NB4 (cell line): ENCODE measurements around the gene TMEM273.

Experiments used
- DNase-seq: peaks from one replicate; pipeline ENCODE4 v3.0.0; 2010; ENCODE audit warnings: low read depth
- H3K4me3 ChIP-seq: one replicate; pipeline ENCODE4 v1.5.1; 2011; ENCODE audit warnings: mild to moderate bottlenecking, low read depth, low read length, moderate library complexity
- MYC ChIP-seq: IDR thresholded peaks from 2 replicates; pipeline ENCODE4 v1.6.1; 2011; ENCODE audit warnings: low read depth, low read length
- POLR2A ChIP-seq: IDR thresholded peaks from 2 replicates; pipeline ENCODE4 v1.6.1; 2011; ENCODE audit warnings: mild to moderate bottlenecking; ENCODE audit not compliant: insufficient read length; ENCODE audit errors: extremely low read depth
- TF ChIP-seq, protein P1 (sequence below): IDR thresholded peaks from one replicate; pipeline ENCODE4 v1.5.1; 2012; ENCODE audit warnings: low read depth, low read length
- TF ChIP-seq, protein P2 (sequence below): IDR thresholded peaks from 2 replicates; pipeline ENCODE4 v1.6.1; 2011; ENCODE audit warnings: low read depth, low read length

TMEM273 gene

DNA sequence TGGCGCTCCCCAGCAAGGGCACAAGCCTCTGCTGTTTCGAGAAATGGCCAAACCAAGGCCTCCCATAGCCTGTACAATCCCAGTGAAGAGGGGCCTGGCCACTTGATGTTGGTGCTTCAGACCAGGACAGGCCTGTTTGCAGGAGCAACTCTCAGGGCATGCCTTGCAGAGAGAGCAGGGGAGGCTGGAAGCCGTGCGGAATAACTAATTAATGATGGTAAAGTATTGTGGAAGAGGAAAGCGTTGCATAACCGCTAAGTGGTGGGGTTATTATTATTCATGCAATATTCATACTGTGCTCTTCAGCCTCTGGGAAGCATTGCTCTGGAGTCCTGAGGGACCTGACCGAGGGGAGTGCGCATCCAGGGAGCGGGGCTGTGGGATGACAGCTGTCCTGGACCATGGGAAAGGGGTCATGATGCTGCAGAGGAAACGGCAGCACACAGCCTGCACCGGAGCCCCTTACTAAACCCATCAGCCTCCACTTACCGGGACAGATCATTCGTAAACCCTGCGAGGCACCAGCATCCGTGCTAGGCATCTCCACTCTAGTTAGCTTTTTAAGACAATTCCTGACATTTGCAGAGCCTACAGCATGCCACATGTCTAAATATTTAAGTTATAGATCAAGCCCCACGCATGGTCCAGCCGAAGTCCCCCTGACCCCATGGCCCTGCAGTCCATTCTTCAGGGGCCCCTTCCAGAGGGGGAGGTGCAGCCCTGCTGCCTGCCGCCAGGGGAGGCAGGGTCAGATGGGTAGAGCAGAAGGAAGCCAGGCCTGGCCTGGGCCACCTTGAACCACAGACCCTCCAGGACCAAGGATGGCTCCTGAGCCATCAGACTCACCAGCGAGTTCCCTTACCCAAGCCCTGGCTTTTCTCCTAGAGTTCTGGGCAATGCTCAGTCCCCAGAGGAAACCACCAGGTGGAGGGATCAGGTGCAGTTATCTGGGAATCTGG is 11.6 kb downstream of the TMEM273 start:
- DNase-seq, result no peak
- H3K4me3 ChIP-seq, result no peak overlapping the region
- TF ChIP-seq, protein P1, sequence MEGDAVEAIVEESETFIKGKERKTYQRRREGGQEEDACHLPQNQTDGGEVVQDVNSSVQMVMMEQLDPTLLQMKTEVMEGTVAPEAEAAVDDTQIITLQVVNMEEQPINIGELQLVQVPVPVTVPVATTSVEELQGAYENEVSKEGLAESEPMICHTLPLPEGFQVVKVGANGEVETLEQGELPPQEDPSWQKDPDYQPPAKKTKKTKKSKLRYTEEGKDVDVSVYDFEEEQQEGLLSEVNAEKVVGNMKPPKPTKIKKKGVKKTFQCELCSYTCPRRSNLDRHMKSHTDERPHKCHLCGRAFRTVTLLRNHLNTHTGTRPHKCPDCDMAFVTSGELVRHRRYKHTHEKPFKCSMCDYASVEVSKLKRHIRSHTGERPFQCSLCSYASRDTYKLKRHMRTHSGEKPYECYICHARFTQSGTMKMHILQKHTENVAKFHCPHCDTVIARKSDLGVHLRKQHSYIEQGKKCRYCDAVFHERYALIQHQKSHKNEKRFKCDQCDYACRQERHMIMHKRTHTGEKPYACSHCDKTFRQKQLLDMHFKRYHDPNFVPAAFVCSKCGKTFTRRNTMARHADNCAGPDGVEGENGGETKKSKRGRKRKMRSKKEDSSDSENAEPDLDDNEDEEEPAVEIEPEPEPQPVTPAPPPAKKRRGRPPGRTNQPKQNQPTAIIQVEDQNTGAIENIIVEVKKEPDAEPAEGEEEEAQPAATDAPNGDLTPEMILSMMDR, result no peak
- TF ChIP-seq POLR2A (no peak), MYC (no peak)
- TF ChIP-seq, protein P2, sequence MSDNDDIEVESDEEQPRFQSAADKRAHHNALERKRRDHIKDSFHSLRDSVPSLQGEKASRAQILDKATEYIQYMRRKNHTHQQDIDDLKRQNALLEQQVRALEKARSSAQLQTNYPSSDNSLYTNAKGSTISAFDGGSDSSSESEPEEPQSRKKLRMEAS, result no peak

DNA sequence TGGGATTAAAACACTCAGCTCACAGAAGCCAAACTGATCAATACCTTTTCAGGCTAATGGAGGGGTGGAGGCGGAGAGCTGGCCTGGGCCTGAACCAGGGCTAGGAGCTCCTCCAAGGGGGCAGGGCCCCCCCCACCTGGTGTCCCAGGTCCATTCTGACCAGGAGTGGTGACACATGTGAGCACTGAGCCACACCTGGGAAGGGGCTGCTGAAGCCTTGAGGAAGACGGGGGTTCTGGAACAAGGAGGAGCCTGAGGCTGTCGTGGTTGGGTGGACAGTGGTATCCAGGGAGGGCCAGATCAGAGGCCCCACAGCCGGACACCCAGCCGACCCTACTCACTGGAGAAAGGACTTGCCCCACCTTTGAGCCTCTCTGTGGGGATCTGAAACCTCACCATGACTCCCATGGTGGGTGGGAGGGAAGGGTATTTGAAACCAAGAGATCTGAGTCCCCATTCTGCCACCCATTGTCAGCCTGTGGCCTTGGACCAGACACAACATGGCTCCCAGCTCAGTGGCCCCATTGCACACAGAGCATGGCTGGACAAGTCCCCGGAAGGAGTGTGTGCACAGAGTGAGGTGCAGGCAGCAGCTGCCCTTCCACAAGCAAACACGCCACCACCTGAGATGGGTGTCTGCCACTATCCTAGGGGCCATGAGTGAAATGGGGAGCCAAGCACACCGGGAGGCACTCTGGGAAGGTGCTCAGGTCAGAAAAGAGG is 12.4 kb downstream of the TMEM273 start:
- TF ChIP-seq MYC, result no peak
- TF ChIP-seq, protein P2, result no peak
- no peak for TF ChIP-seq POLR2A
- no peak overlapping the region for H3K4me3 ChIP-seq
- DNase-seq, result no peak

DNA sequence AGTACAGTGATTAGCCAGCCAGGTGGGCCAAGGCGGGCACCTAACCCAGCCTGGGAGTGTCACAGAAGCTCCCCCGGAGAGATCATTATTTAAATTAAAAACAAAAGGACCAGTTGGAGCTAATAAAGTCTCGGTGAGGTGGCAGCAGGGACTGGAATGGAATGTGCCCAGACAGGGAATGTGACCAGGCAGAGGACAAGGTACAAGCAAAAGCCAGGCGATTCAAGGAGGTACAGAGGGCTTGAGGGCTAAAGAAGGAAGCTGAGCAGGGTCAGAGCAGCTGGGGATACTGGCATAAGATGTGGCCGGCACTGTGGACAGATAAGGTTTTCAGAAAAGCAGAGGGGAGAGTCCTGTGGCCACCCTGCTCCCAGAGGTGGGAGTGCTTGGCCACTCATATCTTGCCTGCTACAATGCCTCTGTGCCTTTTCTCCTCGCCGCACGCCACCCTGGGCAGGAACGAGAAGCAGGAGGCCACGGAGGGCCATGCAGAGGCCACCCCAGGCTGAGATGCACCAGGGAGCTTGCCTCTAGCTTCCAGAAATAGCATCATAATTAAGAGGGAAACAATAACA is 13.2 kb downstream of the TMEM273 start:
- TF ChIP-seq, protein P2, result no peak
- TF ChIP-seq MYC, result no peak
- TF ChIP-seq, protein P1, result no peak
- TF ChIP-seq POLR2A, result no peak
- no peak for DNase-seq
- no peak overlapping the region for H3K4me3 ChIP-seq

DNA sequence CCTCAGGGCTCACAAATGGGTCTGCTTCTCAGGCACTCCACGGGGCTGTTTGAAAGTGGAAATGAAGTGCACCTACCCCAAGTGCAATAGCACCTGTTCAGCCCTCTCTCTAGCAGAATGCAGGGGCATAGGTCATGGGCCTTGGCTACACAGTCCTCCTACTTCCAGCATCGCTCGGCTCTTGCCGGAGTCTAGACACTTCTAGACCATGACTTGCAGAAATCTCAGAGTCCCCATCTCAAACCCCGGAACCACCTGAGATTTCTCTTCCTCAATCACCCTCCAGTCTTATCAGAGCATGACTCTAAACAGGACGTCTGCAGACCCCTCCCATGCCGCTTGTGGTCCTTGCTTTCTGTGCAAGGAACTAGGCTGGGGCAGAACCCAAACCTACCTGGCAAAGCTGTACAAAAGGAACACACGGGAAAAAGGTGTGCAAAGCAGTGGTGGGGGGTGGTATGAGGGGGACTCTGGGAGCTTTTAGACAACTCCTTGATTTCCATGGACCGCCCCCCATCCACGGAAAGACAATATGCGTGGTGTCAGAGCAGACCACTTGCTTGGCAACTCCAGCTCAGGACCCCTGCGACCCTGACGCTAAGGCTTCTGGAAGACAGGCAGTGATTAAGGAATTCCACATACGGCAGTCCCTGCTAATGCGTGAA is 13.8 kb downstream of the TMEM273 start:
- TF ChIP-seq POLR2A (no peak), MYC (no peak)
- TF ChIP-seq, protein P1, result no peak
- TF ChIP-seq, protein P2, result no peak

DNA sequence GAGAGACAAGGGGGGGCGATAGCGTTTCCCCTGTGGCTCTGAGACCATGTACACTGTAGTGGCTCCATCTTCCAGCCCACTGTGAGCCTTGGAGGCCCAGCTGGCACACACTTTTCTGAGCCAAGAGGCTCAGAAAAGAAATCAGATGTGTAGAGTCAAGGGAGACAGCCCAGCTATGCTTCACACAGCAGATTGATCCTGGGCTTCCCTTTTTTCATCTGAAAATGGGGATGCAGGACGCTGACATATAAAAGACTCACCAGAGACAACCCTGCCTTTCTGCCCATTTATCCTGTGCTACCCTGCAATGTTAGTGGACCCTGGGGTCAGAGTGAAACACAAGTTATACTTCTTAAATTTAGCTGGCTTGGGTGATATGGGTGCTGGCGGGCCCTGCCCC is 14.3 kb downstream of the TMEM273 start:
- no peak for DNase-seq
- no peak for TF ChIP-seq POLR2A
- TF ChIP-seq, protein P1, result no peak
- TF ChIP-seq, protein P2, result no peak
- TF ChIP-seq MYC, result no peak
- H3K4me3 ChIP-seq, result no peak overlapping the region

More for the DNA sequence above, 13.8 kb downstream of the TMEM273 start:
- no peak for DNase-seq
- H3K4me3 ChIP-seq, result no peak overlapping the region
